NCI-H2107 treated with DMSO at 0.1 percent for 48 hours (cell line): ENCODE measurements around the gene NOTUM.
A peak's percentile ranks its signal among the peaks of the same experiment; 100 is the strongest.

ENCODE experiments used
- DNase-seq: peaks from one replicate; lab custom pipeline; 2025; ENCODE audit not compliant: unreplicated experiment; lab: John Stamatoyannopoulos, UW

The NOTUM gene

GRCh38 chr17:81911277-81911961 is 49.6 kb downstream of the NOTUM start, which contains the start of gene PCYT2:
Gene PCYT2 (minus strand): TSS chr17:81911399. CDS start chr17:81911355, 44 bp downstream.
- DNase-seq = peak; percentile 66

DNA sequence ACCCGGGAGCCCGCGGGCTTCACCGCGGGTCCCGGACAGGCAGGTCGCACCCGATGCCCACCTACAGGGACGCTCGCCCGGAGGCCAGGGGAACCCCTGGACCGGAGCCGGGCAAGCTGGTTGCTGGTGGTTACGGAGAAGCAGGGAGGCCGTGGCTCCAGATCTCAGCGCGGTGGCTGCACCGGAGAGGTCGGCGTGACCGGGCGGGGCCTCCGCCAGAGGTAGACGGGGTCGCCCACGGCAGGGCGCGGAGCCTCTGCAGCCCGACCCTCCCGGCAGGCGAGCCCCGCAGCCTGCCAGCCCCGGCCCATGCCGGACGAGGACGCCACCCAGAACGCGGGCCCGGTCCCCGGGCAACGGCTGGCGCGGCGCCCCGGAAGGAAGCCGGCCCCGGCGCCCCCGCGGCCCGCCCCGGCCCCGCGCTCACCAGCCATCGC is 50.1 kb downstream of the NOTUM start:
- DNase-seq = no peak

GRCh38 chr17:81909966-81910839 is 50.8 kb downstream of the NOTUM start:
- no peak for DNase-seq

- no peak for DNase-seq
Measured at GRCh38 chr17:81909231-81909630, 51.8 kb downstream of the NOTUM start.

DNA sequence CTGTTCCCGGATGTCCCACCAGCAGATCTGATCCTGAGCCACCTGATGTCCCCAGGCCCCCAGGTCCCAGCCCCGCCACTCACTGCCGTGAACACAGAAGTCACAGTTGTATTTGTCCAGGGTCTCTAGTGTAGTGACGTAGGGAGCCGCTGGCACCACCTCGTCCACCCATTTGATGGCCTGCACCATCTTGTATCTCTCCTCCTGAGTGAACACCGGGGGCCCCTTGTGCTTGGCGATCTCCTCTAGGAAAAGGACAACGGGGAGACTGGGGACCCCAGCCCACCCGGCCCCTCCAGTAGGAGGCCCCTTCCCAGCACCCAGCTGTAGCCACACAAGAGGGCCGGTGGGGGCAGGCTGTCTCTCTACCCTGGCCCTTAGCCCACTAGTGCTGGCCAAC is 52.2 kb downstream of the NOTUM start:
- no peak for DNase-seq

DNA sequence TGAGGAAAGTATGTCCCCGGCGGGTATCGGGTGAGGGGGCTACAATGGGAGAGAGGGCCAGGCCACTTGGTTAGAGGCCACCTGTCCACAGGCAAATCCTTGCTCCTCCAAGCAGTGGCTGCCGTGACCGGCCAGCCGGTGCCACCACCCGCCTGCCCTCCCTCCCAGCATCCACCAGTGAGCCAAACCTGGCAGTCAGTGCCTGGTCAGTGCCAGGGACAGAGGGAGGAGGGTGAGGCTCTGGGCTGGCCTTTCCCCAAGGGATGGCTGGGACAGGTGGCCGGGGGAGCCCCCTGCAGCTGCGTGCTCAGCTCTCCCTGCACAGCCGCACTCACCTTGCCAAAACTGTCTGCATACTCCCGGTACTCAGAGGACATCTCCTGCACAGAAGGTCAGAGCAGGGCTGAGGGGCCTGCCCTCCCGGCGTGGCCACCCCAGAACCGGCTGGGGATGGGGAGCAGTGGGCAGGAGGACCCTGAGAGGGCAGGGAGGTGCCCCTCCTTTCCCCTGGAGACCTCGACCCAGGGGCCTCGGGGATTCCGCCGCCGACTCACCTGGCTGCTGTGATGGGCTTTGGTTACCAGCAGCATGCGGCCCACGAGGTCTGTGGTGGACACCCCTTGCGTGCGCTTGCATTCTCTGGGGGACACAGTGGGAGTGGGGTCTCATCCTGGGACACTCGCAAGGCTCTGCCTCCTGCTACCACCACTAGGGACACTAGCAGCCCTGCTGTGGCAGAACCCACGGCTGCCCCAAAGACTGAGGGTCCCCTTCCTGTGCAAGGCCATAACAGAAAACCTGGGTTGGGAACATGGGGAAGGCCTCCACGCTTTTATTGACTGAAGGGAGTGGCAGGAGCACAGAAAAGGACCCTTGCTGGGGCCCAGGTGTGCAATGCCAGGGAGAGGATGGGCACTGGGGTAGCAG is 53.5 kb downstream of the NOTUM start:
- no peak for DNase-seq

DNA sequence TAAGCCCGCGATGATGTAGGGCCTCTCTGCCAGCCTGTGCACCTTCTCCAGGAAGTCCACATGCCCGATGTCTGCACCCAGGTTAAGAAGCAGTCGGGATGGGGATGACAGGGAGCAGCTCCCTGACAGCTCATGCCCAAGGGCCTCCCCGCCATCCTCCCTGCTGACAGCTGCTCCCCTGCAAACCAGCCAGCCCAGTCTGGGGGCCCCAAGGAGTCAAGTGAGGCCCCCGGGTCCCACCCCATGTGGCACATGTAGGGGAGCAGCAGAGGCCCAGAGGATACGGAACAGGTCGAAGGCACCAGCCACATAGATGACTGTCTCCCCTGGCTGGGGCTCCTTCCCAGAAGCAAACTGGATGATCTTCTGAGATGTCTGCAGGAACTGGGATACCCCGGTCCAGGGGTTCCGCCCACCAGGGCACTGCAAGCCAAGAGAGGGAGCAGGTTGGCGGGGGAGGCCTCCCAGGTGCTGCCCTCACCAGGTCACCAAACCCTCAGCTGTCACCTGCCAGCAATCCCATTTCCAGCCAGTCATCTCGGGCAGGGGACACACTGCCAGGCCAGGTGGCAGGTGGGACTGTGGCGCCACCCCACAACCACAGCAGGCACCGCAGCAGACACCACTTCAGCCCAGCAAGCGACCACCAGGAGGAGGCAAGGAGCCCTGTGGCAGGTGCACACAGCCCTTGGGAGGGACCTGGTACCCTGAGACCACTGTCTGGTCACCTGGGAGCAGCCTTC is 54.3 kb downstream of the NOTUM start:
- no peak for DNase-seq

DNA sequence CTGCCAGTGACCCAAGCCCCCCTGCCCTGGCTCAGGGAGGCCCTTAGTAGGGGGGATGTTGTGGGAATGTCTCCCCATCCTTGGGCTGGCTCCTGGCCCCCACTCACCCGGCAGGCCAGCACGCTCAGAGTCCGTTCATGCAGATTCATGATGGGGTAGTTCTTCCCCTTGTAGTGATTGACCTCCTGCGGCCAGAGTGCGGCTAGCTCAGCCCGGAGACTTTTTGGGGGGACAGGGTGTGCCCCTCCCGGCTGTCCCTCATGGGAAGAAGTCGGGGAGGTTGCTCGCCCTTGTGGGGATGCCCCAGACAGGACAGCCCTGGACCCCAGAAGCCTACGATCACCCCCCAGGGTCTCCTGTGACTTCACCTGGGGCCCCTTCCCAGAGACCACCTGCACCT is 55.0 kb downstream of the NOTUM start:
- DNase-seq = no peak

DNA sequence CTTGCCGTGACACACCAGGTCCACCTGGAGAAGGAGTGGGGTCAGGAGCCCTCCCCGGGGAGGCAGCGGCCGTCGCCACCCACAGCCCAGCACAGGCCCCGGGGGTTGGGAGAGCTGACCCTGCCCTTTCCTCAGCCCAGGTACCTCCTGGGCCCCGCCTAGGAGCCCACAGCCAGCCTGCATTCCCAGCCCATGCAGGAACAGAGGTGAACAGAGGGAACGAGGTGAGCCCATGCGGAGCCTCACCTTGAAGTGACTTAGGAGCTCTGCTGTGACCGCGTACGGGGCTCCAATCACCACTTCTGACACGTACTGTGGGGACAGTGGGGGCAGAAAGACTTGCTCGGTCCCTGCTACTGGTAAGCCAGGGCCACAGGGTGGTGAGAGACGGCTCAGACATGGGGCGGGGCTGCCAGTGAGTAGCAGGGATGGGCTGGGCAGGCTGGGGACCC is 55.5 kb downstream of the NOTUM start:
- DNase-seq = no peak

DNA sequence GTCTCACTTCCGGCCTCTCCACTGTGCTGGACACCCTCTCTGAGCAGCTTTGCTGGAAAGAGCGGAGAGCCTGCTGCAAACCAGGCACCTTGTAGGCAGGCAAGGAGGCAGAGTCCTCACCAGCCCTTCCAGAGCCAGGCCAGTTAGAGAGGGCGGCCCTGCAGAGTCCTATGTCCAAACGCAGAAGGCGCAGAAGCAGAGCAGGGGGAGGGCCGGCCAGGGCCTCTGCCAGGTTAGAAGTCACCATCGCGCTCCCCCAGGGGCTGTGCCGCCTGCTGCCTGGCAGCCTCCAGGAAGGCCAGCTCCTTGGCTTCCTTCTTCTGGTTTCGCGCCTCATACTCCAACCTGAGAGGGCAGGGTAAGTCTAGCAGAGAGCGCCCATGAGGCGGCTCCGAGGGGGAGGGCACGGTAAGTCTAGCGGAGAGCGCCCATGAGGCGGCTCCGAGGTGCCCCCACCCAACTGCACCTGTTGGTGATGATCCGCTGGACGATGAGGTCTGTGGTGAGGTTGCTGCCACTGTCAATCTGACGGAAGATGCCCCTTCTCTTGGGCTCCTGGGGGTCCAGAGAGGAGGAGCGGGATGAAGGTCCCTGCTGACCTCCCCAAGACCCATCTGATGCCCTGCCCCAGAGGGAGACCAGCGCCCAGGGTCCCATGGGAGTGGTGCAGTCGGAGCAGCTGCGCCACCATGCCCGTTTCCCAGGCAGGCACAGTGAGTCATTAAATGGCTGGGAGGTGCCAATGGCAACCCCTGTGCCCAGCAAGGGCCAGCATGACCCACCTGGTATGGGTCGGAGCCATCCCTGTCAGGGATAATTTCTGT is 56.2 kb downstream of the NOTUM start:
- DNase-seq = no peak

- no peak for DNase-seq
Measured at GRCh38 chr17:81903896-81904599, 56.9 kb downstream of the NOTUM start.

DNA sequence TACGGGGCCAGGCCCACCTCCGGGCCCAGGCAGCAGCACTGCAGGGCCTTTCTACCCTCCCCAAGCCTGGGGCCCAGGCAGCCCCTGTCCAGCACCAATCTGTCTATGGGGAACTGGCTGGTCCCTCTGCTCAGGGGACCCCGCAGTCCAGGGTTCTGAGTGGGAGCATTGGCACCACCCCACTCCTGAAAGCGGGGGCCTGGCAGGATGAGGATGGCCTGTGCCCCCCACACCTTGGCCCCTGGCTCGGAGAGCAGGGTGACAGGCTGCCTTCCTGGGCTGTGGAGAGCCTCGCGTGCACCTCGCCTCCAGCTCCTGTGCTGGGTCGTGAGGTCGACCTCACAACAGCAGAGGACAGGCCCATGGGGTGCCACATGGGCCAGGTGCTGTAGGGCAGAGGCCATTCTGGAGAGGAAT is 57.6 kb downstream of the NOTUM start:
- DNase-seq = no peak

DNA sequence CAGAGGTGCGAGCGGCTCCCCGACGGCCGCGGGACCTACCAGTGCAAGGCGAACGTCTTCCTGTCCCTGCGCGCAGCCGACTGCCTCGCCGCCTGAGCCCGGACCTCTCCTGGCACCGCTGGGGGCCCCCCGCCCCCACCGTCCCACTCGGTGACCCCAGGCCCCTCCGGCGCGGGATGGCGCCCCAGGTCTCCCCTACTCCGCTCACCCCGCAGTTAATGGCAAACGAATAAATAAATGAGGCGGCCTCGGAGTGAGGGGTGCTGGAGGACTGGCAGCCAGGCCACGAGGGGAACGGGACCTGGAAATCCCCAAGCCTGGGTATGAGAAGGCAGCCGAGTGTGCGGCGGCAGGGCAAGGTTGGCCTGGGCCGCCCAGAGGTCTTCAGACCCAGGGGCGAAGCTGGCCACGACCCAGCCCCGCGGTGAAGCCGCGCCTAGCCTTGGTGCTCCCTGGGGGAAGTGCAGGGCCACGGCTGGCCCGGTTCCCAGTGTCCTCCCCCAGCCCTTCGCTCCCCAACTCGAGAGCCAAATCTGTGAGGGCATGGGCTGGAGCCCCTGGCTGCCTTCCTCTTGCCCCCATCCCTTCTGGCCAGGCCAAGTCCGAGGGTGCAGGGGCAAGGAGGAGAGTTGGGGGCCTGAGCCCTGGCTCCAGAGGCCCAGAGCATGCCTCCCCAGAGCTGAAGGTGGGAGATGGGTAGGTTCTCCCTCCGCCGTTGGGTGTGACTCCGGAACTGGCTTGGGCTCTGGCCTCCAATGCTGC is 58.2 kb downstream of the NOTUM start:
- DNase-seq = no peak
